Activated CD4-positive, alpha-beta memory T cell treated with anti-CD3 and anti-CD28 coated beads for 36 hours (primary cell): Measurements from ENCODE around the gene ATRNL1. TPM values are rescaled to one million over a fixed set of nuclear protein-coding genes. Genes with fewer than 3 reads are reported as not detected.

Experiments used
- CTCF ChIA-PET: fragments of 350-600 bp; sonication (Branson Sonifier 250); formaldehyde crosslinking; loops from one replicate; lab custom pipeline; 2021; ENCODE audit warnings: antibody characterized with exemption, inconsistent platforms; lab: Charles Lee
- POLR2A ChIA-PET: fragments of 350-600 bp; sonication (Branson Sonifier 250); formaldehyde crosslinking; loops from one replicate; lab custom pipeline; 2021; ENCODE audit warnings: antibody characterized with exemption; lab: Charles Lee
- DNase-seq: peaks from one replicate; pipeline ENCODE4 v3.0.0-alpha.2; 2020
- H3K27ac Mint-ChIP-seq: one replicate; pipeline ENCODE4 v1.8.0; 2021; ENCODE audit warnings: mixed read lengths
- H3K27me3 Mint-ChIP-seq: one replicate; pipeline ENCODE4 v1.8.0; 2021; ENCODE audit warnings: mixed read lengths
- H3K36me3 Mint-ChIP-seq: one replicate; pipeline ENCODE4 v1.8.0; 2021; ENCODE audit warnings: mixed read lengths
- H3K4me1 Mint-ChIP-seq: one replicate; pipeline ENCODE4 v1.8.0; 2021; ENCODE audit warnings: low read depth, mixed read lengths
- H3K4me3 Mint-ChIP-seq: one replicate; pipeline ENCODE4 v1.8.0; 2021; ENCODE audit warnings: mild to moderate bottlenecking, mixed read lengths
- H3K9me3 Mint-ChIP-seq: one replicate; pipeline ENCODE4 v1.8.0; 2021; ENCODE audit warnings: mixed read lengths
- intact Hi-C: fragments of 100-400 bp; cut with micrococcal nuclease; formaldehyde crosslinking; loops from one replicate; pipeline ENCODE4 v1.15.1; 2023
- total RNA-seq, 2 experiments: library from RNA; stranded (reverse); gene quantifications; one replicate each; pipeline ENCODE4 v1.2.3, GENCODE V29; 2021

Gene ATRNL1
- total RNA-seq, 2 experiments from 2014 or later = 0.12 to 0.17 TPM

DNA sequence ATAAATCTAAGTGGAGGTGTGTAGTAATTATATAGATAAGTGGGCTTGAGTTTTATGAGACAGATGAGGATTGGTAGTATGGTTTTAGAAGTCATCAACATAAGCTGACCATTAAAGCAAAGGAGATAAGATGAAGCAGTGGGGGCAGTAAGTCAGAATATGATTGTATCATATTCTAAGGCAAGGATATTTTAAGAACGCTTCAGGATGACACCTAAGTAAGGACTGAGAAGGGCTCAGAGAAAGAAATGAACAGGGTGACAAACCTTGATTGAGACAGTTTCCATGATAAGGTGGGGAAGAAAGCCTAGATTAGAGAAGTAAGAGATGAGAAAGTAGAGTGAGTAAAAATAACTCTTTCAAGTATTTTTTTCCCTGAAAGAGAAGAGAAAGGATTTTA lies 567.2 kb downstream of the ATRNL1 start:
- POLR2A ChIA-PET = no interaction called here
- no peaks in the 10 kb centered on the region for H3K4me1 Mint-ChIP-seq
- no peak for DNase-seq
- intact Hi-C loops = no loop called here
- no peak overlapping the region for H3K4me3 Mint-ChIP-seq
- H3K27me3 Mint-ChIP-seq = no peaks in the 10 kb centered on the region
- H3K9me3 Mint-ChIP-seq = peaks cover 8% of the 10 kb centered on the region
- no peak overlapping the region for H3K27ac Mint-ChIP-seq
- H3K36me3 Mint-ChIP-seq = no peaks in the 10 kb centered on the region
- CTCF ChIA-PET = no interaction called here

DNA sequence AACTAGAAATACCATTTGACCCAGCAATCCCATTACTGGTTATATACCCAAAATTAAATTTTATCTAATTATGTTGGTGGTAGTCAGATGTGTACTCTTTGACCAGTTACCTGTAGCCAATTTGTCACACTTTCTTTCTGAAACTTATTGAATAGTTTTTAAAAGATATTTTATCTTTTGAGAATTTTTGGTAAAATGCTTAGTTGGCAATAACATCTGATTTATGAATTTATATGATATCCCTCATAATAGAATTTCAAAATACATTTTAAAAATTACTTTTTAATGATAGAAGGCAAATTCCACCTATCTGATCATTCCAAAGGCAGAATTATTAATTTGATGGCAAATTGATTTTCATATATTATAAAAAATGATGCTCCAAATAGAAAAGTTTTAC lies 569.3 kb downstream of the ATRNL1 start:
- CTCF ChIA-PET = no interaction called here

DNA sequence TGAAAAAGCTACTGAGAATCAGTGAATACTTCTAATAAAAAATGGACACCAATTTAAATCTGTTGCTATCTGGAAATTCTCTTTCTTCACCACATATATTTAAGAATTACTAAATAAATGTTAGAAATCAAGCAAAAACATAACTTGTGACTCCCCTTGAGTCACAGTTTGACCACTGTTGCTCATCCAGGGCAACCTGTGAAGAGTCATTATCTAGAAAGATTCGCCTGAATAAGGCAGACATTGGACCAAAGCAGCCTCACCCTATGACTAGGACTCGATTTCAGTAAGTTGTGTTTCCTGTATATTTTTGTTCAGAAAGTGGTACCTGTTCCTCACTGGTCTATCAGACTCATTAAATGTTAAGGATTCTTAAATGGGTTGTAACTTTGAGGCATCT lies 572.4 kb downstream of the ATRNL1 start:
- ChIA-PET CTCF (no interaction called here), POLR2A (no interaction called here)
- Mint-ChIP-seq H3K36me3 (no peaks in the 10 kb centered on the region), H3K9me3 (peaks cover 5% of the 10 kb centered on the region), H3K4me3 (no peak overlapping the region), H3K27ac (no peak overlapping the region), H3K4me1 (no peaks in the 10 kb centered on the region), H3K27me3 (no peaks in the 10 kb centered on the region)
- no peak for DNase-seq
- intact Hi-C loops = no loop called here

More for the DNA sequence above, 569.3 kb downstream of the ATRNL1 start:
- H3K36me3 Mint-ChIP-seq = no peaks in the 10 kb centered on the region
- H3K4me3 Mint-ChIP-seq = no peak overlapping the region
- peaks cover 5% of the 10 kb centered on the region for H3K9me3 Mint-ChIP-seq
- no peak overlapping the region for H3K27ac Mint-ChIP-seq
- POLR2A ChIA-PET = no interaction called here
- DNase-seq = no peak
- intact Hi-C loops = no loop called here
- H3K27me3 Mint-ChIP-seq = no peaks in the 10 kb centered on the region
- H3K4me1 Mint-ChIP-seq = no peaks in the 10 kb centered on the region

DNA sequence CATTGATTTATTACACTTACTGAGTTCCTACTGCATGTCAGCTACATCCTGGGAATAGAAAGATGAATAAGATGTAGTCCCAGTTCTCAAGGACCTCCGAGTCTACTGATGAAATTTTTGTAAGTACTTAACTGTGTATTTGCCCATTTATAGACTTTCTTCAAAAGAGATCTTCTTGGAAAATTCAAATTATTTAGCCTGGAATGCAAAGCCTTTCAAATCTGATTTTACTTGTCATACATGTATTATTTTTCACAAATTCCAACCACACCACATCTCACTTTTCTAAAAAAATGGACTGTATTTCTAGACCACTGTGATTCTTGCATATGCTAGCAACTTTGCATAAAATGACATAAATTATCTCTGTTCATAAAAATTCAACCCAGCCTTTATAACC lies 581.3 kb downstream of the ATRNL1 start:
- Mint-ChIP-seq H3K36me3 (no peaks in the 10 kb centered on the region), H3K27ac (no peak overlapping the region), H3K4me3 (no peak overlapping the region), H3K9me3 (peaks cover 10% of the 10 kb centered on the region), H3K27me3 (no peaks in the 10 kb centered on the region), H3K4me1 (no peaks in the 10 kb centered on the region)
- ChIA-PET POLR2A (no interaction called here), CTCF (no interaction called here)
- DNase-seq = no peak
- intact Hi-C loops = no loop called here

DNA sequence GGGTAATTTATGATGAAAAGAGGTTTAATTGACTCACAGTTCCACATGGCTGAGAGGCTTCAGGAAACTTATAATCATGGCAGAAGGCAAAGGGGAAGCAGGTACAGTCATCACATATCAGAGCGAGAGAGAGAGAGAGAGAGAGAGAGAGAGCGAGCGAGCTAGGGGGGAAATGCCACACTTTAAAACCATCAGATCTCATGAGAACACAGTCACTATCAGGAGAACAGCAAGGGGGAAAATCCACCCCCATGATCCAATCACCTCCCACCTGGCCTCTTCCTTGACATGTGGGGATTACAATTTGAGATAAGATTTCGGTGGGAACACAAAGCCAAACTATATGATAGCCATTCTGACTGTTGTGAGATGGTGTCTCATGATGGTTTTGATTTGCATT lies 603.6 kb downstream of the ATRNL1 start:
- Mint-ChIP-seq H3K4me3 (no peak overlapping the region), H3K27ac (no peak overlapping the region), H3K4me1 (no peaks in the 10 kb centered on the region), H3K36me3 (no peaks in the 10 kb centered on the region), H3K9me3 (peaks cover 2% of the 10 kb centered on the region), H3K27me3 (no peaks in the 10 kb centered on the region)
- intact Hi-C loops = no loop called here
- ChIA-PET CTCF (no interaction called here), POLR2A (no interaction called here)
- DNase-seq = no peak

DNA sequence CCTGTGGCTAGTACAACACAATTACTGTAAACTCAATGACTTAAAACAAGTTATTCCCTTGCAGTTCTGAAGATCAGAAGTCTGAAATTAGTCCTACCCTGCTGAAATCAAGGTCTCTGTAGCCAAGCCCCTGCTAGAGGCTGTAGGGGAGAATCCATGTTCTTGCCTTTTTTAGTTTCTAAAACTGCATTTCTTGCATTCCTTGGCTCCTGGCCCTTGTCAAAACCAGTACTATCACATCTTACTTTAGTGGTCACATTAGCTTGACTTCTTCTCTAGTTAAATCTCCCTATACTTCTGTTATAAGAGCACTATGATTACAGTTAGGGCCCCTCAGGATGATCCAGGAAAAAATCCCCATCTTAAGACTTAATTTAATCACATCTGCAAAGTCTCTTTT lies 612.9 kb downstream of the ATRNL1 start:
- H3K4me1 Mint-ChIP-seq = no peaks in the 10 kb centered on the region
- ChIA-PET CTCF (interaction anchor here (1.3 kb wide), 1 partner anchor 582 kb away, joined by 6 read pairs; no protein-coding TSS in a partner anchor), POLR2A (no interaction called here)
- H3K27ac Mint-ChIP-seq = no peak overlapping the region
- intact Hi-C loops = loop anchor here (2.0 to 5.0 kb wide), 2 partner anchors 583 to 681 kb away; no protein-coding TSS in a partner anchor
- H3K36me3 Mint-ChIP-seq = no peaks in the 10 kb centered on the region
- peaks cover 3% of the 10 kb centered on the region for H3K9me3 Mint-ChIP-seq
- no peak overlapping the region for H3K4me3 Mint-ChIP-seq
- no peaks in the 10 kb centered on the region for H3K27me3 Mint-ChIP-seq
- DNase-seq = no peak

DNA sequence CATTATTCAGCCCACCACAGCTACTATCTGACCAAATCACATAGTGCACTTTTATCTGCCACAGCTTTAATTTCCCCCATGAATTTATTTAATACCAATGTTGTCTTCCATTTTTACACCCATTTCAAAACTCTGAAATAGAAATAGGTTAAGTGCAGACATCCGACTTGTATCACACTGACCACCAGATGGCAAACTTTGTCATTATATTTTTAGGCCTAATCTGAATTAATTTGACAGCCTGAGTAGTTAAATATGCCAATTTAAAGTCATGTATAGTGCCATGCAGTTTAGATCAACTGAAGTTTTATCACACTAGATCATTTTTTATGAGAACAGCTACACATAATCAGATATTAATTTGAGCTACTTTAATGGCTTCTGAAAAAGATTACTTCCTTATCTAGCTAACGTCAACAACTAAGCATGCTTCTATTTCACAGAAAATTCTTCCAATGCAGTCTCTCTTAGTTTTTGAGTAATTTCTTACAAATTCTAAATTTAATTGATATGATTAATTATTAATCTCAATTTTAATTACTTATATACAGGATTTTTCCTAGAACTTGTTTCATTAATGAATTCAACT lies 613.4 kb downstream of the ATRNL1 start:
- H3K36me3 Mint-ChIP-seq = no peaks in the 10 kb centered on the region
- no peak overlapping the region for H3K4me3 Mint-ChIP-seq
- POLR2A ChIA-PET = no interaction called here
- CTCF ChIA-PET = interaction anchor here (1.3 kb wide), 1 partner anchor 582 kb away, joined by 6 read pairs; no protein-coding TSS in a partner anchor
- DNase-seq = no peak
- no peaks in the 10 kb centered on the region for H3K27me3 Mint-ChIP-seq
- no peaks in the 10 kb centered on the region for H3K4me1 Mint-ChIP-seq
- peaks cover 3% of the 10 kb centered on the region for H3K9me3 Mint-ChIP-seq
- H3K27ac Mint-ChIP-seq = no peak overlapping the region
- intact Hi-C loops = loop anchor here (2.0 to 5.0 kb wide), 2 partner anchors 582 to 681 kb away; no protein-coding TSS in a partner anchor

DNA sequence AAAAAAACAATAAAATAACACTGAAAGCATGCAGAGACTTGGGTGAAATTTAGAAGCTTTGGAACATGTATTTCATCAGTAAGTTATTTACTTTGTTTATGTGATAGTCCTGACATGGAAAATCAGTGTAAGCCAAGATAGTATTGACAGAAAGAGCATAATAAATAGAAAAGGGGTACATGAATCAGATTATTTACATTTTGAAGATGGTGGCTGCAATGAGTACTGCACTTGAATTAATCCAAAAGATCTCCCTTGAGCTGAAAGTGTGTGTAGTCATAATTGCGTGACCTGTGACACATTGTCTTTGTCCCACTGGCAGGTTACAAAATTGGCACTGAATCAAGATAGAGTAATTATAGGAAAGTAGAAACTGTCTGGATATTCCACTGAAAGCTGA lies 617.0 kb downstream of the ATRNL1 start:
- DNase-seq = no peak
- no peaks in the 10 kb centered on the region for H3K36me3 Mint-ChIP-seq
- H3K9me3 Mint-ChIP-seq = no peaks in the 10 kb centered on the region
- ChIA-PET POLR2A (no interaction called here), CTCF (no interaction called here)
- no peaks in the 10 kb centered on the region for H3K27me3 Mint-ChIP-seq
- intact Hi-C loops = no loop called here
- no peak overlapping the region for H3K4me3 Mint-ChIP-seq
- H3K4me1 Mint-ChIP-seq = no peaks in the 10 kb centered on the region
- no peak overlapping the region for H3K27ac Mint-ChIP-seq

DNA sequence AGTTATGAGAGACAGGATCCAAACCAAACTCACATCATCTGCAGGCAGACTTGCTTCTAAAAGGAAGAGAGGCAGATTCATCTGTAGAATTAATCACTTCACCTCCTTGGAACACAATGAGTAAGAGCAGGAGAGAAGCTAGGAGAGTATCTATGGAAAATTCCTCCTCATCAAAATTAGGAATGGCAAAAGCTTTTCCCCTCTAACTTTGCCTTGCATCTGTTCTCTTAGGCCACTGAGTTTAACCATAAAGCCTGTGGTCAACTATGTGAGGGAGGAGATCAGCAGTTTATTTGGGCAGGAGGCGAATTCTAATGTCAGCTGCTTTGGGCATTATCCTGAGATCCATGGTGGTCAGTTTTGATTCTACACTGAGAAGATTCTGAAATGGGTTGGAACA lies 618.1 kb downstream of the ATRNL1 start:
- H3K27me3 Mint-ChIP-seq = no peaks in the 10 kb centered on the region
- ChIA-PET POLR2A (no interaction called here), CTCF (no interaction called here)
- no peak for DNase-seq
- H3K4me1 Mint-ChIP-seq = no peaks in the 10 kb centered on the region
- no peak overlapping the region for H3K4me3 Mint-ChIP-seq
- no peaks in the 10 kb centered on the region for H3K36me3 Mint-ChIP-seq
- intact Hi-C loops = no loop called here
- no peak overlapping the region for H3K27ac Mint-ChIP-seq
- no peaks in the 10 kb centered on the region for H3K9me3 Mint-ChIP-seq

DNA sequence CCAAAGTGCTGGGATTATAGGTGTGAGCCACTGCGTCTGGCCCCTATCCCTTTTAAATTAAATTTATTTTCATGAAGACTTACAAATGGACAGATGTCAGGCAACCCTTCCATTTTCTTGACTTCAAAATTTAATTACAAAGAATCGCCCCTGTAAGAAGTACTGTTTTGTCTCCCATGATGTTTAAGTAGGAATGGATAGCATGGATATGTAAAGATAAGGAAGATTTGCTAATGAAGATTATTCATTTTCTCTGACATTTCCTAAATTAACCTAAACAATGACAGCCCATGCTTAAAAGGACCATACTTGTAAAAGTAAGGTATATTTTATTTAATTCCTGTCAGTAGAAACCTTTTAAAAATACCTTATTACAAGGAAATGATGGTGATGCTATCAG lies 627.0 kb downstream of the ATRNL1 start:
- CTCF ChIA-PET = no interaction called here
- H3K4me3 Mint-ChIP-seq = no peak overlapping the region

DNA sequence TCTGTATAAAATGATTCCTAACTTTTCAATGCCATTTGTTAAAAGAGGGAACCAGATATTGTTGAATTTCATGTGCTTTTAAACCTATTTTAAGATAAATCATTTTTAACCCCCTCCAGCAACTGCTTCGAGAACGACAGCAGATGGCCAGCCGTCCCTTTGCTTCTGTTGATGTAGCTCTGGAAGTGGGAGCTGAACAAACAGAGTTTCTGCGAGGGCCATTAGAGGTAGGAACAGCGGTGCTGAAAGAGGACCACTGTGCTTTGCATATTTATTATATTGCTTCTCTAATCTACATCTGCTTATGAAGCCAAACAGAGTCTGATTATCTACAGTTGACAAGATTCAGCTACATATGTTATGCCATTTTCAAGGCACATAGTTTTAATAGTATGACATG lies 634.0 kb downstream of the ATRNL1 start:
- no peaks in the 10 kb centered on the region for H3K4me1 Mint-ChIP-seq
- POLR2A ChIA-PET = no interaction called here
- peaks cover 6% of the 10 kb centered on the region for H3K9me3 Mint-ChIP-seq
- CTCF ChIA-PET = no interaction called here
- H3K27ac Mint-ChIP-seq = no peak overlapping the region
- DNase-seq = no peak
- H3K36me3 Mint-ChIP-seq = no peaks in the 10 kb centered on the region
- no peak overlapping the region for H3K4me3 Mint-ChIP-seq
- no peaks in the 10 kb centered on the region for H3K27me3 Mint-ChIP-seq
- intact Hi-C loops = no loop called here

More for the DNA sequence above, 627.0 kb downstream of the ATRNL1 start:
- POLR2A ChIA-PET = no interaction called here
- Mint-ChIP-seq H3K9me3 (peaks cover 2% of the 10 kb centered on the region), H3K4me1 (no peaks in the 10 kb centered on the region), H3K36me3 (no peaks in the 10 kb centered on the region), H3K27me3 (no peaks in the 10 kb centered on the region), H3K27ac (no peak overlapping the region)
- DNase-seq = no peak
- intact Hi-C loops = no loop called here

DNA sequence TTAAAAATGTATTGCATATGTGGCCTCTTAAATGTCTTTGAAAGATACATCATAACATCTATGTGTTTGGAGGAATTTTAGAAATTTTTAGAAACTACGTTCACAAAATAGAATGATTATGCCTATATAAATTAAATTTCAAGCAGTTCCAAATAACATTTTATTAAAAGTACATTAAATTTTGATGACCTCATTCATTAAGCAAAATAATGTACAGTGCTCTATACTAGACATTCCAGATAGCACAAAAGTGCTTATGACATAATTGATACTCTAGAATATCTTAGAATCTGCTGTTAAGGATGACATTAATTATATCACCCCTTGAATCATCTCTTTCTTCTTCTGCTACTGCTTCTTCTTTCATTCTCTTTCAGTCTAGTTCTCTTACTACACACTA lies 650.9 kb downstream of the ATRNL1 start:
- H3K27me3 Mint-ChIP-seq = no peaks in the 10 kb centered on the region
- CTCF ChIA-PET = no interaction called here
- intact Hi-C loops = no loop called here
- H3K36me3 Mint-ChIP-seq = no peaks in the 10 kb centered on the region
- POLR2A ChIA-PET = no interaction called here
- no peak for DNase-seq
- H3K4me3 Mint-ChIP-seq = no peak overlapping the region
- no peaks in the 10 kb centered on the region for H3K9me3 Mint-ChIP-seq
- no peaks in the 10 kb centered on the region for H3K4me1 Mint-ChIP-seq
- no peak overlapping the region for H3K27ac Mint-ChIP-seq

DNA sequence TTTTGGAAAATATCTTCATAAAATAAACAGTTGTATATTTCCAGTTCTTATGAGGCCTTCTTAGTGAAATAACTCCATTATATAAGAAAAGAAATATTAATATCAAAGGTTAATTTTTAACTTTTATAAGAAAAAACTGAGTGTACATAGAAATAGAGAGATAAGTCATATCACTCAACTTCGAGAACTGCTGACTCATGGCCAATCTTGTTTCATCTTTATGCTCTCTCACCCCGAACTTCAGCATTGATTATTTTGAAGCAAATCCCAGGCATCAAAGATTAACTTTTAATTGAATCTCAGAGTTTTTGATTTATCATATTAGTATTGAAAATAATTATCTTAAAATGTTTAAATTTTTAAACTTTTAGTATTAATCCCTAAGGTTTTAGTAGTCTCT lies 652.8 kb downstream of the ATRNL1 start:
- ChIA-PET POLR2A (no interaction called here), CTCF (no interaction called here)
- no peak for DNase-seq
- no peaks in the 10 kb centered on the region for H3K4me1 Mint-ChIP-seq
- no peak overlapping the region for H3K27ac Mint-ChIP-seq
- peaks cover 2% of the 10 kb centered on the region for H3K9me3 Mint-ChIP-seq
- no peak overlapping the region for H3K4me3 Mint-ChIP-seq
- H3K27me3 Mint-ChIP-seq = no peaks in the 10 kb centered on the region
- H3K36me3 Mint-ChIP-seq = no peaks in the 10 kb centered on the region
- intact Hi-C loops = no loop called here
